ENCODE results near the gene TTC23L.

The TTC23L gene

DNA sequence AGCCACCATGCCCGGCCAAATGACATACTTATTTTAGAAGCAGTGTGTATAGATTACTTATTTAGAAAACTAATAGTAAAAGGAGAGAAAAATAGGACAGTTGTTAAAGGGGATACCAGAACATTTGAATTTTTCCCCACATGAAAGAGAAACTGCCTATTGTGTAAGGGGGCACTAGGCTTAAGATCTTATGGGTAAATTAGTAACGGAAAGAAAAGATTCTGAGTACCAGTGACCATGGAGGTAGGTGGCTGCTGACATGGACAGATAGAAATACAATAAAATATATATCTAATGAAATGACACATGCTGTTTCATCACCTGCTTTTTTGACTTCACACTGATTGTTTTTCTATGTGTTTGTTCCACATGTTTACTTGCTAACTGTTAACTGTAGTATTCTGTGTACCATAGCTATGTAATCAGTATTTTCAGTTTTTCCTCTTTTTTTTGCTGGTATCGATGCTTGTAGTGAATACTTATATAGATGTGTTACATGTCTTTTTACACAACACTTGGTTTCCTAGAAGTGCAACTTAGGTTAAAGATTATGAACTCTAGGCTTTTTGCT is 87.4 kb downstream of the TTC23L start:
- DNase-seq: no peak

DNA sequence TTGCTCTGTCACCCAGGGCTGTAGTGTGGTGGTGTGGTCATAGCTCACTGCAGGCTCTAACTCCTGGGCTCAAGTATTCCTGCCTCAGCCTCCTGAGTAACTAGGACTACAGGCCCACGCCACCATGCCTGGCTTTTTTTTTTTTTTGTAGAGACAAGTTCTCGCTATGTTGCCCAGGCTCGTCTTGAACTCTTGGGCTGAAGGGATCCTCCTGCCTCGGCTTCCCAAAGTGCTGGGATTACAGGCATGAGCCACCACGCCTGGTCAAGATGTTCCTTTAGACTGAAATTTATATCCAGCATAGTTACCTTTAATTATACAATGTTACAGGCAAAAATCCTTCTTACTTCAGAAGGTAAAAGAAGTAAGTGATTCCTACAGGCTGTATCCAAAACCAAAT is 88.8 kb downstream of the TTC23L start:
- no peak for DNase-seq

GRCh38 chr5:34928267-34928666 is 89.3 kb downstream of the TTC23L start:
- no peak for DNase-seq

- DNase-seq: peak; percentile 98
Measured at GRCh38 chr5:34929134-34929719, 90.3 kb downstream of the TTC23L start, which contains the start of gene DNAJC21. TSS of gene DNAJC21 (plus strand) at chr5:34929559. CDS start at chr5:34929820, 261 bp downstream.

GRCh38 chr5:34929720-34930461 is 90.9 kb downstream of the TTC23L start:
- DNase-seq: peak; percentile 90

DNA sequence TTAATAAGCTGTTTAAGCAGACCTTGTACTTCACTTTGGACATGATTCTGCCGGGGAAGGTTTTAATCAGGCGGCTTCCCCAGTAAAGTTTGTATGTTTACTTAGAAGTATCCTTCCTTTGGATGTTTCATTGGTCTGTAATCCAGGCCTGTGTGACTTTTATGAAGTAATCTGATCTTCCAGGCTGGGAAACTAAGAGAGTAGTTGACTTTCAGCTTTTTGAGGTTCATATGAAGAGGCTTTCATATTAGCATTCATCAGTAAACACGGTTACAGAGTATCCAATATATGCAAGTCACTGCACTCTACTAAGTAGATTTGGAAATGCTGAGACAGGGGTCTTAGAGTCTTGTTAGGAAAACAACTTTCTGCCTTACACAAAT is 91.5 kb downstream of the TTC23L start:
- DNase-seq: peak; percentile 39

GRCh38 chr5:34930870-34931269 is 91.9 kb downstream of the TTC23L start:
- DNase-seq: no peak

DNA sequence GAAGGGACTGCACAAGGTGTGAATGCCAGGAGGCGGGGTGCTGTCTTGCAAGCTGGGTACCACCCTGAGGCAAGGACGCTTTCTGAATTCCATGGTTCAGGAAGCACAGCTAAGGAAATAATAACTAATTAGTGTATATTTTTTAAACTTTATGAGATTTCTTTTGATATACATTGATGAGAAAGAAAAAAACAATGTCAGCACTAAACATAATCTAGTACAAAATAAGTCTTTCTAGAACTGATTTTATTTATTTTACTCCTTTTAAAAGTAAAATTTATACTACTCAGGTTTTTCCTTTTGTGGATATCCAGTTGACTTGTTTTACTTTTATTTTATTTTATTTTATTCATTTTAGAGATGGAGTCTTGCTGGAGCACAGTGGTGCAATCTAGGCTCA is 94.0 kb downstream of the TTC23L start:
- no peak for DNase-seq

DNA sequence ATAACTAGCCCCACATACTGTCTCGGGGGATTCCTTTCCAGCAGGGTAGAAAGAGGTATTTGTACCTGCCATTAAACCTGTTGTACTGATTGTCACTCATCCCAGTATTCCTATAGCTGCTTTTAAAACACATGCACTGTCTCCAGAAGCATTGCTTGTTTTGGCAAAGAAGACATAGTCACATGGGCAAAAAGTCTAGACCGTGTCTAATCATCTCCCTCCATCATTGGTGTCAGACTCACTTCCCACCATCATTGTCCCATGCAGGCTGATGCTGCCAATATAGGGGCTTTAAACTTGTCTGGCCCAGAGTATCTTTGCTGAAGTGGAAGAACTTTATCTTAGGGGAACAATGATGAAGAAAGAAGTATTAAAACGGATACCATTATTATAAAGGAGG is 103.0 kb downstream of the TTC23L start:
- no peak for DNase-seq

DNA sequence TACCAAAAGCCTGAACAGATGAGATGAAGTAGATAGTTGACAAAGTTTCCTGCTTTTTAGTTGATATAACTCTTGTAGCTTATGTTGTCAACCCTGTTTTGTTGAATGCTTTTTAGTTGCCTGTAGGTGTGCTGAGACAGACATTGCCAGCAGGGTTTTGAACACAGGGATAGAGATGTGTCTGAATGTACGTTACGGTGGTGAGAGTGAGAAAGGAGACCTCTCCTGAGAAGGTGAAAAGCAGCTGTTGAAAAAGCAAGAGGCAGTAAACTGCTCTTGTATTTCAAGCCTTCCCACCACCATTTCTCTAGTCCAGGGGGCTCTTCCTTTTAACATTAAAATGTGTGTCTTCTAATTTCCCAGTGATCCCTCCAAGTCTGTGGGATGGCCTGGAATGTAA is 105.1 kb downstream of the TTC23L start:
- no peak for DNase-seq

GRCh38 chr5:34944460-34945047 is 105.6 kb downstream of the TTC23L start:
- DNase-seq: no peak

All from hematopoietic multipotent progenitor cell treated with erythropoietin and hydrocortisone succinate and interleukin-3 and kit ligand, for 6 days (in vitro differentiated cells).